OCI-LY7 (cell line): ENCODE data around the gene VPS35. TPM values are rescaled to one million over a fixed set of nuclear protein-coding genes. Genes with fewer than 3 reads are reported as not detected.
"Not testable (repeated sequence)": the region's sequence is repeated elsewhere in the genome, so short reads cannot be mapped to it uniquely, and the experiment has no call there.

Source experiments
- BruUV-seq: library from RNA; stranded (reverse); fragments of 400-500 nt; replicated peaks from 2 replicates; lab custom pipeline; 2021; lab: Mats Ljungman, UMichigan
- CTCF ChIA-PET: fragments of 300-600 bp; sonication (Branson Sonifier 250); formaldehyde crosslinking; loops from one replicate; lab custom pipeline; 2022; ENCODE audit warnings: antibody characterized with exemption; ENCODE audit not compliant: unreplicated experiment; lab: Charles Lee
- POLR2A ChIA-PET: fragments of 300-600 bp; sonication (Branson Sonifier 250); formaldehyde crosslinking; loops from one replicate; lab custom pipeline; 2022; ENCODE audit warnings: antibody characterized with exemption; lab: Charles Lee
- DNase-seq: peaks from one replicate; pipeline ENCODE4 v3.0.0-alpha.2; 2015; ENCODE audit warnings: low spot score
- H2AFZ ChIP-seq: fragments of 200-600 bp; sonication (generic), shearing (Covaris generic); 2 replicates; pipeline ENCODE4 v1.6.1; 2014; ENCODE audit warnings: mild to moderate bottlenecking, antibody characterized with exemption, low read length, moderate library complexity
- H3K27ac ChIP-seq: fragments of 200-600 bp; sonication (generic); 2 replicates; pipeline ENCODE4 v1.5.1; 2014; ENCODE audit warnings: mixed run types, low read depth, mild to moderate bottlenecking, moderate library complexity, low read length, inconsistent platforms; ENCODE audit not compliant: poor library complexity, severe bottlenecking
- H3K36me3 ChIP-seq: fragments of 200-600 bp; sonication (generic); 2 replicates; pipeline ENCODE4 v1.6.1; 2014; ENCODE audit warnings: mild to moderate bottlenecking, antibody characterized with exemption, low read length, moderate library complexity, mixed read lengths; ENCODE audit not compliant: insufficient read depth
- H3K4me1 ChIP-seq: fragments of 200-600 bp; sonication (generic); 2 replicates; pipeline ENCODE4 v1.5.1; 2014; ENCODE audit warnings: mild to moderate bottlenecking, low read length; ENCODE audit not compliant: insufficient read depth, poor library complexity, severe bottlenecking
- H3K4me2 ChIP-seq: fragments of 200-600 bp; sonication (generic); 2 replicates; pipeline ENCODE4 v1.6.1; 2014; ENCODE audit warnings: mild to moderate bottlenecking, low read length
- H3K4me3 ChIP-seq: fragments of 200-600 bp; sonication (generic); 2 replicates; pipeline ENCODE4 v1.5.1; 2014; ENCODE audit warnings: mild to moderate bottlenecking, low read depth, low read length; ENCODE audit not compliant: poor library complexity, severe bottlenecking
- H3K79me2 ChIP-seq: fragments of 200-600 bp; sonication (generic); 2 replicates; pipeline ENCODE4 v1.6.1; 2016; ENCODE audit warnings: low read depth, mild to moderate bottlenecking, low read length, moderate library complexity, mixed read lengths; ENCODE audit not compliant: insufficient read depth
- H3K9me2 ChIP-seq: fragments of 200-600 bp; sonication (generic); 2 replicates; pipeline ENCODE4 v1.6.1; 2016; ENCODE audit warnings: mild to moderate bottlenecking, low read length, mixed read lengths; ENCODE audit not compliant: insufficient read depth
- H3K9me3 ChIP-seq: fragments of 200-600 bp; sonication (generic); 2 replicates; pipeline ENCODE4 v1.6.1; 2014; ENCODE audit warnings: mild to moderate bottlenecking, mixed run types, low read length, mixed read lengths
- H4K20me1 ChIP-seq: fragments of 200-600 bp; sonication (generic); 2 replicates; pipeline ENCODE4 v1.6.1; 2014; ENCODE audit warnings: mild to moderate bottlenecking, antibody characterized with exemption, low read length, moderate library complexity, mixed read lengths; ENCODE audit not compliant: insufficient read depth
- EZH2phosphoT487 ChIP-seq: fragments of 200-600 bp; sonication (generic); IDR thresholded peaks from 2 replicates; pipeline ENCODE4 v1.6.1; 2018; ENCODE audit warnings: low read depth, borderline replicate concordance, mild to moderate bottlenecking, mixed run types, antibody characterized with exemption, low read length, moderate library complexity, mixed read lengths
- intact Hi-C: fragments of 100-400 bp; cut with micrococcal nuclease; formaldehyde crosslinking; loops from one replicate; pipeline ENCODE4 v1.10.0; 2022; ENCODE audit not compliant: unreplicated experiment
- total RNA-seq, 2 experiments: library from RNA; depleted of rRNA in 1 of 2; stranded (reverse); fragments of >200 nt in 1 of 2; shearing (Covaris generic) in 1 of 2; gene quantifications; 2 replicates each; pipeline ENCODE4 v1.2.3, GENCODE V29; 2014 to 2022
- TF ChIP-seq, protein P1 (sequence below): fragments of 200-600 bp; sonication (generic); conservative IDR thresholded peaks from 2 replicates; pipeline ENCODE4 v1.5.1; 2014; ENCODE audit warnings: mild to moderate bottlenecking, antibody characterized with exemption, low read length, moderate library complexity, mixed read lengths

The VPS35 gene
- total RNA-seq, 2 experiments from 2014 or later, result 64.6 to 100 TPM

DNA sequence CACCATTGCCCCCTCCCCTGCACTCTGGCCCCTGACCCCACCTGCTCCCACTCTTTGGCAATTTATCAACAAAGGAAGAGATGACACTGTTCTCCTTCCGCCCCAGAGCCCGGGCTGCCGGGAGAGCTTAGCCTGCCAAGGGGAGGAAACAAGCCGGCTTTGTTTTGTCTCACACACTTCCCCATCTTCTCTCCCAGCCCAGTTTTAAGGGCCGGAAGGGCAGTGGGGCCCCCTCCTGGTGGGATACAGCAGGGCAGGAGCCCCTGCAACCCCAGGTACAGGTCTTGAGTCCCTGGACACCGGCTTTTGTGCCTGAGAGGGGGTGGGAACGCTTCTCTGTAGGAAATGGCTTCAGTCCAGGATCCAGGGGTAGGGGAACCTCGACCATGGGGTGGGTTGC lies 65.7 kb downstream of the VPS35 start:
- H3K4me2 ChIP-seq, H3K4me3 ChIP-seq, H3K9me3 ChIP-seq, H3K27ac ChIP-seq, H4K20me1 ChIP-seq, intact Hi-C loops, H3K9me2 ChIP-seq, POLR2A ChIA-PET, BruUV-seq, H2AFZ ChIP-seq, CTCF ChIA-PET, DNase-seq: not testable (repeated sequence)
- H3K79me2 ChIP-seq, result peaks cover 28% of the 10 kb centered on the region
- peaks cover 31% of the 10 kb centered on the region for H3K4me1 ChIP-seq
- peaks cover 14% of the 10 kb centered on the region for H3K36me3 ChIP-seq

DNA sequence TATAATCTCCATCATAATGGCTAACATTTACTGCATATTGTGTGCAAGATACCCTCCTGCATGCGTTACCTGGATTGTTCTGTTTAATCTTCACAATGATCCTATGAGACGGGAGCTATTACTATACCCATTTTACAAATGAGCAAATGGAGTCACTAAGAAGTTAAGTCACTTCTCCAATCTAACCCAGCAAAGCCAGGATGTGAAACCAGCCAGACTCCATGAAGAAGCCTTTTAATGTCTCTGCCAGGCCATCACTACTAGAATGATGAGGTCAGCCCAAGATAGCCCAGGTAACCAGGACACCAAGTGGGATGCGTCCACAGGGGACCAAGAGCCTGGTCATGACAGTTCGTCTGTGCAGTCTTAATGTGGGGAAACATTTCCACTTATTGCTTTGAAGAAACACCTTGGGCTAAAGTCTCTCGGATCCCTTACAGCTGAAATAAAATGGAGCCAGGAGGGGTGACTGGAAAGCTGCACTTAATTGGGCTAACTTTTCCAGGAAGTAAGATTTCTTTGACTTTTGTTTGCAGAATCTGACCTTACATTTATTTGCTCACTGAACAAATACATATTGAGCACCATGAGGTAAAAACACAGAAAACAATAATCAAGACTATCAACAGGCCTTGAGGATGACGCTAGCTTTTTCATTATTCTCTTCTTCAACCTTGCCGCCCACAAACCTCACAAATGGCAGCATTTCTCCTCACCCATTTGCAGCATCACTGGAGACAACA lies 66.9 kb downstream of the VPS35 start:
- POLR2A ChIA-PET, result interaction anchor here (0.7 kb wide), 2 partner anchors 184 to 921 kb away, joined by 4 to 6 read pairs; no protein-coding TSS in a partner anchor
- Histone ChIP-seq H4K20me1 (peaks cover 10% of the 10 kb centered on the region; the same call in 1 of the 2 replicates), H3K4me3 (peak overlapping the region; percentile 86), H3K79me2 (peaks cover 39% of the 10 kb centered on the region), H3K4me1 (peaks cover 31% of the 10 kb centered on the region), H3K4me2 (peak overlapping the region; percentile 85), H3K36me3 (peaks cover 25% of the 10 kb centered on the region), H3K27ac (peak overlapping the region; percentile 76), H3K9me2 (no peaks in the 10 kb centered on the region), H2AFZ (peak overlapping the region; percentile 90), H3K9me3 (no peaks in the 10 kb centered on the region)
- TF ChIP-seq, protein P1, sequence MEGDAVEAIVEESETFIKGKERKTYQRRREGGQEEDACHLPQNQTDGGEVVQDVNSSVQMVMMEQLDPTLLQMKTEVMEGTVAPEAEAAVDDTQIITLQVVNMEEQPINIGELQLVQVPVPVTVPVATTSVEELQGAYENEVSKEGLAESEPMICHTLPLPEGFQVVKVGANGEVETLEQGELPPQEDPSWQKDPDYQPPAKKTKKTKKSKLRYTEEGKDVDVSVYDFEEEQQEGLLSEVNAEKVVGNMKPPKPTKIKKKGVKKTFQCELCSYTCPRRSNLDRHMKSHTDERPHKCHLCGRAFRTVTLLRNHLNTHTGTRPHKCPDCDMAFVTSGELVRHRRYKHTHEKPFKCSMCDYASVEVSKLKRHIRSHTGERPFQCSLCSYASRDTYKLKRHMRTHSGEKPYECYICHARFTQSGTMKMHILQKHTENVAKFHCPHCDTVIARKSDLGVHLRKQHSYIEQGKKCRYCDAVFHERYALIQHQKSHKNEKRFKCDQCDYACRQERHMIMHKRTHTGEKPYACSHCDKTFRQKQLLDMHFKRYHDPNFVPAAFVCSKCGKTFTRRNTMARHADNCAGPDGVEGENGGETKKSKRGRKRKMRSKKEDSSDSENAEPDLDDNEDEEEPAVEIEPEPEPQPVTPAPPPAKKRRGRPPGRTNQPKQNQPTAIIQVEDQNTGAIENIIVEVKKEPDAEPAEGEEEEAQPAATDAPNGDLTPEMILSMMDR, result no peak
- no peak for TF ChIP-seq EZH2phosphoT487
- CTCF ChIA-PET, result no interaction called here
- intact Hi-C loops, result loop anchor here (2.0 kb wide), 1 partner anchor 67 kb away; the partner anchor contains the start of genes ORC6 and VPS35
- no TSS peak for BruUV-seq
- no peak for DNase-seq

DNA sequence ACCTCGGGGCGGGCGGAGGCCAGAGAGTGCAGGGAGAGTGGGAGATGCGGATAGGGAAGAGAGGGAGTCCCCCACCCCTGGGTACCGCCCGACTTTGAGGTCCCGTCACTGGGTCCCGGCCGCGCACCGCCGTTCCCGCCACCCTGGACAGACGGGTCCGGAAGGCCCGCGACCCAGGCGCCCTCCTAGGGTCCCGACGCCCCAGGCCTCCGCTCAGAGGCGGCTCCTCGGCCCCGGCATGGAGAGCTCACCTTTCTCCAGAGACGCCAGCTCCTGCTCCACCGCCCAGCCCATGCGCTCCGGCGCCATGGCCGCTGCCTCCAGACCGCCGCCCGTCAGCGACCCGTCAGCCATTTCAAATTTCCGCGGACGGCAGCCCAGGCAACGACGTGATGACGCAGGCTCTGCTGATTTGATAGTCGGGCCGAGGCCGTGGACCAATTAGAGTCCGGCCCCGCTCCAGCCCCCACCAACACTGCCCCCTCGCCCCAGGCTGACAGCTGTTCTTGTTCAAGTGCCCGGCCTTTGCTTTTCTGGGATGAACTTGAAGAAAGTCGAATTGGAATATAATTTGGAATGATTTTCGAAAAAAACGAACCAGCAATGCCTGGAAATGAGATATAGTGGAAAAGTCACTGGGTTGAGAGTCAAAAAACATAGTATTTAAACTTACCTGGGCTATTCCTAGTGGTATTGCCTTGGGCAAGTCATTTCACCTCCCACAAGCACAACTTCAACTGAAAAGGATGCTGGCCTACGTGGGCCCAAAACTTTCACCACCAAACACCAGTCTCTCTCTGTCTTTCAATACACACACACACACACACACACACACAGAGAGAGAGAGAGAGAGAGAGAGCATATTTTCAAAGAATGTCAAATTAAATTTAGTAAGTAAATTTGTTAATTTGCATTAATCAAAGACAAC lies 67.7 kb downstream of the VPS35 start, which contains the start of gene SHCBP1:
Gene SHCBP1, minus strand, starts transcription at position 374 of the 928 bp plus-strand sequence. Its CDS starts 20 bp downstream, at position 354.
- Histone ChIP-seq H3K4me3 (peak within 1 kb of the TSS; percentile 86), H4K20me1 (peaks cover 10% of the 10 kb centered on the region; the same call in 1 of the 2 replicates), H3K4me1 (peaks cover 31% of the 10 kb centered on the region), H3K36me3 (peaks cover 34% of the 10 kb centered on the region), H3K79me2 (peaks cover 45% of the 10 kb centered on the region), H3K9me3 (no peaks in the 10 kb centered on the region), H3K4me2 (peak within 1 kb of the TSS; percentile 93), H3K9me2 (no peaks in the 10 kb centered on the region), H2AFZ (peak within 1 kb of the TSS; percentile 90), H3K27ac (peak within 1 kb of the TSS; percentile 76)
- POLR2A ChIA-PET, result interaction anchor here (0.7 to 1.3 kb wide), 8 partner anchors 9 to 922 kb away, joined by 3 to 6 read pairs (median 4); no protein-coding TSS in a partner anchor
- TF ChIP-seq EZH2phosphoT487, result no peak
- TF ChIP-seq, protein P1, result no peak; the same call in 1 of the 2 replicates
- BruUV-seq, result no TSS peak
- intact Hi-C loops, result loop anchor here (2.0 kb wide), 1 partner anchor 68 kb away; the partner anchor contains the start of genes ORC6 and VPS35
- CTCF ChIA-PET, result no interaction called here
- DNase-seq, result peak; percentile 92
